Measurements from ENCODE around the gene SART3.
"Not testable (repeated sequence)": the region's sequence is repeated elsewhere in the genome, so short reads cannot be mapped to it uniquely, and the experiment has no call there.

Gene SART3

DNA sequence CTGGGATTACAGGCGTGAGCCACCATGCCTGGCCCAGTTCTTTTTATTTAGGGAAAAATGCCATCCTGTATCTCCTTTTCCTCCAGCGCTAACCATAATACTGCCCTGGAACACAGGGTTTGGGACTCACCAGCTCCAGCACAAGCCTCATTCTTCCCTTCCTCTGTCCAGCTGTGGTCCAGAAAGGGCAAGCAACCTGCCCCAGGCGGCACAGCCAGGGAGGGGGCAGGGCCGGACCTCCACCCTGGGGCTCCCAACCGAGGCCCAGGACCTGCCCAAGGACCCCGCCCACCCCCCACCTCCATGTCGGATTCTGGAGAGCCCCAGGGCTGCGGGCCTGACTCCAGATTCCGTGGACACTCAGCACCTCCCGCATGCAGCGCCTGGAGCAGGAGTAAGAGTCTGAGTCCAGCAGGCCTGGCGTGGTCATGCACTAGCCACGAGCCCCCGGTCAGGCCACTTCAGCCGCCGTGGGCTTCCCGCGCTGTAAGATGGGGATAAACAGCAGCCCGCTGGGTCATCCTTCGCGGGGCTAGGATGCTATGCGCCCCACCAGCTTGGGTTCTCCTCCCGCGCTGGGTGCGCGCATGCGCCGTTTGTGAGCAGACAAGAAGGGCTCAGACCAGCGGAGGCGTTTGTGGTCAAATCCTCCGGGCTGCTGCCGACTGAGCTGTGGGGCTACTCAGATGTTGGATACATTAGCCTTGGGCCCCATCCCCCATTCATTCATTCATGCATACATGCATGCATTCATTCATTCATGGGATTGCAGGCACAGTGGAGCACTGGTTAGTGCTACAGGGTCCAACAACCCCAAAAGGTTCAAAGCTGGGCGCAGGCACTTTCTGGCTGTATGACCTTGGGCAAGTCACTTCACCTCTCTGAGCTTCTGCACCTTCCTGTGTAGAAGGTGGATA is 20.6 kb upstream of the SART3 start:
- no peak for DNase-seq

DNA sequence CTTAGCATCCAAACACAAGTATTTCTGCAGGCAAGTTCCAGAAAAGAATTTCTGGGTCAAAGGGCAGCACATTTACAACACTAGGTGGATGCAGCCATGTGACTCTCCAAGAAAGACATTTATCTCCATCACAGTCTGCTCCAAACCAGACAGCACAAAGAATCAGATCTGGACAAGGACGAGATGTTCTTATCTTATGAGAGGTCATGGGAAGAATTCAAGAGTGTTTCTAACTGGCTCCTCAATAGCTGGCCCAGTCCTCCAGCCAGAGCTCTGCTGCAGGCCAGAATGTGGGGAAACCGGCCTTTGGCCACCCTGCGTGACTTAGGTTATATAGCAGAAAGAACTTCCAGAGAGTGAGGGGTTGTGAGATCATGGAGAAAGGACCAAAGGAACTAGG is 19.6 kb upstream of the SART3 start:
- peak in 1 of 2 experiments; percentile 11 for DNase-seq
- no peak for TF ChIP-seq GATA1 (IDR thresholded peaks at IDR 0.05; ENCODE audit: low read depth, low read length)
- no peak for TF ChIP-seq POLR2A (IDR thresholded peaks at IDR 0.05; ENCODE audit: low read length)

More for the DNA sequence above, 20.6 kb upstream of the SART3 start:
- TF ChIP-seq POLR2A (IDR thresholded peaks at IDR 0.05; ENCODE audit: low read length) (no peak), GATA1 (IDR thresholded peaks at IDR 0.05; ENCODE audit: low read depth, low read length) (no peak)

DNA sequence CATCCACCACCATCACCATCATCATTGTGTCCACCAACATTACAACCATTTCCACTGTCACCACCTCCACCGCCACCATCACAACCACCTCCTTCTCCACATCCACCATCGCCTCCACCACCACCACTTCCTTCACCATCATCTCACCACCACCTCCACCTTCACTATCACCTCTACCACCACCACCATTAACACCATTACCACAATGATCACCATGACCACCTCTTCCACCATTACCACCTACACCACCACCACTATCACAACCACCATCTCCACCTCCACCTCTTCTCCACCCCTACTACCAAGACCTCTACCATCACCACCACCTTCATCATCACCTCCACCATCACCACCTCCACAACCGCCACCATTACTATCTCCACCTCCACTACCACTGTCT is 17.8 kb upstream of the SART3 start:
- TF ChIP-seq POLR2A (IDR thresholded peaks at IDR 0.05; ENCODE audit: low read length): no peak
- TF ChIP-seq GATA1 (IDR thresholded peaks at IDR 0.05; ENCODE audit: low read depth, low read length): no peak
- no peak for DNase-seq

DNA sequence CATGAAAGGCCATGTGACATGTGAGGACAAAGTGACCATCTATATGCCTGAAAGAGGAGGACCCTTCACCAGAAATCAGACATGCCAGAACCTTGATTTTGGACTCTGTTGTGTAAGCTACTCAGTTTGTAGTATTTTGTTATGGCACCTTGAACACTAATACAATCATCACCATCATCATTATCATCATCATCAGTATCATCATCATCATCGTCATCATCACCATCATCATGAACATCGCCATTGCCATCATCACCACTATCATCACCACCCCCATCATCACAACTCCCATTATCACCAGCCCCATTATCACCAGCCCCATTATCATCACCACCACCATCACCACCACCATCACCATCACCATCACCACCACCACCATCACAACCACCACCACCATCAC is 17.3 kb upstream of the SART3 start:
- TF ChIP-seq GATA1 (IDR thresholded peaks at IDR 0.05; ENCODE audit: low read depth, low read length): no peak
- no peak for TF ChIP-seq POLR2A (IDR thresholded peaks at IDR 0.05; ENCODE audit: low read length)
- no peak for DNase-seq

DNA sequence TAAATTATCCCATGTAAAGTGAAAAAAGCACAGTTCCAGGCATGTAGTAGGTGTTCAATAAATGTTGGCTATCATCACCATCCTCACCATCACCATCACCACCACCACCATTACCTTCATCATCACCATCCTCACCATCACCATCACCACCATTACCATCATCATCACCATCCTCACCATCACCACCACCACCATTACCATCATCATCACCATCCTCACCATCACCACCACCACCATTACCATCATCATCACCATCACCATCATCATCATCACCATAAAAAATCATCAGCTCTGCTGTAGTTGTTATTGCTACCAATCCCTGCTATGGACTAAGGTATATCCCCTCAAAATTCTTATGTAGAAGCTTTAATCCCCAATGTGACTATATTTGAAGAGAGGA is 16.5 kb upstream of the SART3 start:
- TF ChIP-seq POLR2A (IDR thresholded peaks at IDR 0.05; ENCODE audit: low read length): no peak
- TF ChIP-seq GATA1 (IDR thresholded peaks at IDR 0.05; ENCODE audit: low read depth, low read length): no peak
- no peak for DNase-seq

DNA sequence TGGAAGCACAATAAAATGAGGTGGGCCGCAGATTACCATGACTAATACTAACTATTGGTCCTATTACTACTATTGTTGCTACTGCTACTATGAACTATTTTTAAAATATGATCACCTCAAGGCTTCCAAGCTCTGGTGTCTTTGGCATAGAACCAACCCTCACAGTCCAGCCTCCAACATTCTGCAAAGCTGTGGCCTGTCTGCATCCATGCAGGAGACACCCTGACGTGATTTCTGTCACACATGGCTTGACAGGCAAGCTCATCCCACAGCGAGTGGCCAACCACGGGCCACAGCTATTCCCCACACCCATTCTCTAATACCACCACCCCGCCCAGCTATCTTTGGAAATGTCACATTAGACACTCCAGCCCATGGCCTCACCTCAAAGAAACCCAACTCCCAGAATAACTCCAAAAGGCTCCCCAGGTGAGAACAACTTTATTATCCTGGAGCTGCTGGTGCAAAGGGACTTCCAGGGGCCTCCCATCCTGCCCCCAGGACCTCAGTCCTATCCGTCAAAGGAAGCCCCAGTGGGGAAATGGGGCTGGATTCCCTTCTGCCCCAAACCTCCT is 15.8 kb upstream of the SART3 start:
- DNase-seq: no peak
- TF ChIP-seq GATA1 (IDR thresholded peaks at IDR 0.05; ENCODE audit: low read depth, low read length): no peak
- no peak for TF ChIP-seq POLR2A (IDR thresholded peaks at IDR 0.05; ENCODE audit: low read length)

DNA sequence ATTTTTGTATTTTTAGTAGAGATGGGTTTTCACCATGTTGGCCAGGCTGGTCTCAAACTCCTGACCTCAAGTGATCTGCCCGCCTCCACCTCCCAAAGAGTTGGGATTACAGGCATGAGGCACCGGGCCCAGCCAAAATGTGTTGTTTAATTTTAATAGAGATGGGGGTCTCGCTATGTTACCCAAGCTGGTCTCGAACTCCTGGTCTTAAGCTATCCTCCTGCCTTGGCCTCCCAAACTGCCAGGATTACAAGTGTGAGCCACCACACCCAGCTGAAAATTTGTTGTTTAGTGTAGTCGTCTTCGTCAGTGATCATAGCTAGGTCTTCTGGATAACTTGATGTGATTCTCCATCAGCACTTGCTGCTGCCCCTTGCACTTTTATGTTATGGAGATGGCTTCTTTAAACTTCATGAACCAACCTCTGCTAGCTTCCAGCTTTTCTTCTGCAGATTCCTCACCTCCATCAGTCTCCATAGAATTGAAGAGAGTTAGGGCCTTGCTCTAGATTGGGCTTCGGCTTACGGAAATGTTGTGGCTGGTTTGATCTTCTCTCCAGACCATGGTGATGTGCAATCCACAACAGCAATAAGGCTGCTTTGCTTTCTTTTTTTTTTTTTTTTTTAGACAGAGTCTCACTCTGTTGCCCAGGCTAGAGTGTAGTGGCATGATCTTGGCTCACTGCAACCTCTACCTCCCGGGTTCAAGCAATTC is 14.4 kb upstream of the SART3 start:
- no peak for DNase-seq
- TF ChIP-seq POLR2A (IDR thresholded peaks at IDR 0.05; ENCODE audit: low read length) (no peak), GATA1 (IDR thresholded peaks at IDR 0.05; ENCODE audit: low read depth, low read length) (no peak)

DNA sequence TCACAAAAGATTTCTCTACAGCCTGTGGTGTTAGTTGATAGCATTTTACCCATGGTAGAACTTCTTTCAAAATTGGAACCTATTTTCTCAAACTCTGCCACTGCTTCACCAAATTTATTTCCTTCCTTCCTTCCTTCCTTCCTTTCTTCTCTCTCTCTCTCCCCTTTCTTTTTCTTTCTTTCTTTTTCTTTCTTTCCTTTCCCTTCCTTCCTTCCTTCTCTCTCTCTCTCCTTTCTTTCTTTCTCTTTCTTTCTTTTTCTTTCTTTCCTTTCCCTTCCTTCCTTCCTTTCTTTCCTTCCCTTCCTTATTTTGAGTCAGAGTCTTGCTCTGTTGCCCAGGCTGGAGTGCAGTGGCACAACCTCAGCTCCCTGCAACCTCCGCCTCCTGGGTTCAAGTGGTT is 13.3 kb upstream of the SART3 start:
- DNase-seq: not testable (repeated sequence)

DNA sequence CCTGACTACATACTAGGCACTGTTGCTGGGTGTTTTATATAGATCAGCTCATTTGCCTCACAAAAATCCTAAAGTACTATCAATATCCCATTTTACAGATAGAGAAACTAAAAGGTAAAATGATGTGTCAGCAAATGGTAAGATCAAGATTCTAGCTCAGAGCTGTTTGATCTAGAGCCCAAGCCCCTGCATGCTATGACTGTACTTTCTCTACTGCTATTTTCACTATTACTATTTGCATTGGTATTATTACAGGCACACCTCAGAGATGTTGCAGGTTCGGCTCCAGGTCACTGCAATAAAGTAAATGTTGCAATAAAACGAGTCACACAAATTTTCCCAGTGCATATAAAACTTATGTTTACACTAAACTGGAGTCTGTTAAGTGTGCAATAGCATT is 12.3 kb upstream of the SART3 start:
- TF ChIP-seq POLR2A (IDR thresholded peaks at IDR 0.05; ENCODE audit: low read length): no peak
- no peak for TF ChIP-seq GATA1 (IDR thresholded peaks at IDR 0.05; ENCODE audit: low read depth, low read length)
- no peak for DNase-seq

DNA sequence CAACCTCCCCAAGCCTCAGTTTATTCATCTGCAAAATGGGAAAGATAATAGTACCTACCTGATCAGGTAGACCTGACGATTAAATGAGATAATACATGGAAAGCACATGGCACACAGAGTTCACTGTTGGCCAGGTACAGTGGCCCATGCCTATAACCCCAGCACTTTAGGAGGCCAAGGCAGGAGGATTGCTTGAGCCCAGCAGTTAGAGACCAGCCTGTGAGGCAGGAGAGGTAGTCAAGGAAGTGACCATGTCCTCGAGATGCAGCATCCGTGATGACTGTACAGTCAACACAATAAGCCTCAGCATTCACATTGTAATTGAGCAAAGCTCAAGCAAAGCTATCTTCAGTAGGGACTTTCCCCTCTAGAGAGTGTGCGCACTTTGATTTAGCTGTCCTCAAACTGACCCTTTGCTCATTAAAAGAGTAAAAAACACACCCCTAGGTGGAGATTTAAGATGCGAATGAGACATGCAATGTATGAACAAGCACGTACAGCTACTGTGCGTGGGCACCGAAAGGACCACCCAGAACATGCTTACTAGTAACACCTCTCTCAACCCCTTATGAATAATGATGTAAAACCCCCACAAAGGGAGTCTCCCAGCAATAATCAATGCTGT is 11.3 kb upstream of the SART3 start:
- no peak for DNase-seq
- TF ChIP-seq GATA1 (IDR thresholded peaks at IDR 0.05; ENCODE audit: low read depth, low read length) (no peak), POLR2A (IDR thresholded peaks at IDR 0.05; ENCODE audit: low read length) (no peak)

DNA sequence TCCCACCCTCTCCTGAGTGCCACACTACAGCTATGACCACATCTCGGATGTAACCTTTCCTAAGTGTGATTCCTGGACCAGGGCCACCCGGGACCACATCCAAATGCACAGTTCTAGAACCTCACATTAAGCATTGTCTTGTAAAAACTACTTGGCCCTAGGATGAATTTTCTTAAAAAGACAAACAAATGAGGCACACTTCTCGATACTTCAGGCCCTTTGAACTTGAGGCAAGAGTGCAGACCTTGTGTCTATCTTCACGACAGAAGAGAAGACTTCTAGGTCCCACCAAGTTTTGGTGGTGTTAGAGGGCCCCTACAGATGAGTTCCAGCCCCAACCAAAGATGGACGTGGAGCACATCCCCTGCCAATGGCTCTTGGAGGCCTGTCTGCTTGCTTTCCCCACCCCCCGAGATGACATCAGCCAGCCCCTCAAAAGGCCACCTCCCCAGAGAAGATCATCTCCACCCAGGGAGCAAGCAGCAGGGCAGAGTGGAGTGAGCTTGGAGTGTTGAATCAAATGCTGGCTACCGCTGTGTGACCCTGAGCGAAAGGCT is 10.7 kb upstream of the SART3 start:
- no peak for TF ChIP-seq GATA1 (IDR thresholded peaks at IDR 0.05; ENCODE audit: low read depth, low read length)
- no peak for TF ChIP-seq POLR2A (IDR thresholded peaks at IDR 0.05; ENCODE audit: low read length)
- no peak for DNase-seq

DNA sequence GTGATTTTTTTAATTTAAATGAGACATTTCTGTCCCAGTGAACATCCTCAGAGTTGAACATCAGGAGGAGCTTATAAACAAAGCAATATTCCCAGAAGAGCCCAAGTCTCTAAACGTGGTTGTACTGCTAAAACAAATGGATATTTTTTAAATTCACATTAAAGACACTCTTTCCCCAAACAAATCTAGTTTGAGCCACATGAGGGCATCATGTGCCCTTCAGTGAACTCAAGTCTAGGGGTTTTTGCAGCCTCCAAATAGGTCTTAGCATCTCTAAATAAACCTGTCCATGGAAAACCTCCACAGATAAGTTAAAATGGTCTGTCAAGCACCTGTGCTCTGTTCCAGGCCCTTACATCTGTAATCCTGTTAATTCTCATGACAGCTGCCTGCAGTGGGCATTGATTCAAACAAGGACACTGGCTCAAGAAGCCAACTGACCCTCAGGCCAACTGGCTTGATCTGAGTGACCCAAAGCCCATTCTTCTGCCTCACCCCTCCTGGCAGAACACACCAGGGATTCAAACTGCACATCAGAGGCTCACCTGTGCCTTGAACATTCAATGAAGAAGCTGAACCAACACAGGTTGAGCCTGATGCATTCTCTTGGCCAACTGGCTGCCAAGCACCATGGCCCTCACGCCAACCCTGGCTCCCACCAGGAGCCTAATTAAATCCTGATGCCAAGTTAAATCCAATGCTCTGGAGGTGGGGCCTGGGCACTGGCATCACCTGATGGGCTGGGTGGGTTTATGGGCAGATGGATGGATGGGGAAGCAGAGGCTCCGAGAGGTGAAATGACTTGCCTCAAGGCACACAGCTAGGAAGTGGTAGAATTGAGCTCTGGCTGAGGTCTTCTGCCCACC is 10.0 kb upstream of the SART3 start:
- no peak for TF ChIP-seq POLR2A (IDR thresholded peaks at IDR 0.05; ENCODE audit: low read length)
- TF ChIP-seq GATA1 (IDR thresholded peaks at IDR 0.05; ENCODE audit: low read depth, low read length): no peak

More for the DNA sequence above, 10.0 kb upstream of the SART3 start:
- DNase-seq: peak; percentile 19 to 35

Data from erythroblast (primary cell).